Thoracic aorta (tissue), 2 donors: ENCODE results near the gene CXCL8. TPM values are rescaled to one million over a fixed set of nuclear protein-coding genes. Genes with fewer than 3 reads are reported as not detected.

Source experiments
- ATAC-seq: fragments of 150-250 bp; one replicate; pipeline ENCODE4 v1.8.0; 2017; ENCODE audit warnings: low read depth; ENCODE audit not compliant: insufficient number of reproducible peaks, low FRiP score
- DNase-seq: peaks from one replicate; pipeline ENCODE4 v3.0.0-alpha.2; 2020; ENCODE audit warnings: low spot score
- H3K27ac ChIP-seq, 2 donors: fragments of 200-600 bp; sonication (generic); 1 replicate in 1 of 2; 2 replicates in 1 of 2; pipeline ENCODE4 v1.5.1; 2016; ENCODE audit warnings: mild to moderate bottlenecking in 2 of 2, moderate library complexity in 2 of 2
- H3K27me3 ChIP-seq: fragments of 200-600 bp; sonication (generic); replicated peaks from 2 replicates; pipeline ENCODE4 v1.6.0; 2016; ENCODE audit warnings: mild to moderate bottlenecking; ENCODE audit not compliant: insufficient read depth
- H3K36me3 ChIP-seq: fragments of 200-600 bp; sonication (generic); one replicate; pipeline ENCODE4 v1.5.1; 2016
- H3K4me1 ChIP-seq, 2 donors: fragments of 200-600 bp; sonication (generic); 1 replicate in 1 of 2; 2 replicates in 1 of 2; pipeline versions ENCODE4 v1.5.1 to v1.6.0; 2016; ENCODE audit warnings: low read depth in 2 of 2, mild to moderate bottlenecking in 1 of 2; ENCODE audit not compliant: control insufficient read depth in 1 of 2
- H3K4me3 ChIP-seq: fragments of 200-600 bp; sonication (generic); 2 replicates; pipeline ENCODE4 v1.5.1; 2016; ENCODE audit warnings: mild to moderate bottlenecking
- H3K9me3 ChIP-seq: fragments of 200-600 bp; sonication (generic); 2 replicates; pipeline ENCODE4 v1.5.1; 2016
- CTCF ChIP-seq: fragments of 200-600 bp; sonication (generic); IDR thresholded peaks from one replicate; pipeline ENCODE4 v1.5.1; 2019; ENCODE audit warnings: antibody characterized with exemption
- total RNA-seq, 2 donors: library from RNA; depleted of rRNA; stranded (reverse); fragments of >200 nt; gene quantifications; one replicate each; pipeline versions ENCODE4 v1.1.0 to v1.2.3, GENCODE V29; 2016

The CXCL8 gene
- total RNA-seq, 2 donors from 2014 or later = 5.4 to 6.9 TPM

DNA sequence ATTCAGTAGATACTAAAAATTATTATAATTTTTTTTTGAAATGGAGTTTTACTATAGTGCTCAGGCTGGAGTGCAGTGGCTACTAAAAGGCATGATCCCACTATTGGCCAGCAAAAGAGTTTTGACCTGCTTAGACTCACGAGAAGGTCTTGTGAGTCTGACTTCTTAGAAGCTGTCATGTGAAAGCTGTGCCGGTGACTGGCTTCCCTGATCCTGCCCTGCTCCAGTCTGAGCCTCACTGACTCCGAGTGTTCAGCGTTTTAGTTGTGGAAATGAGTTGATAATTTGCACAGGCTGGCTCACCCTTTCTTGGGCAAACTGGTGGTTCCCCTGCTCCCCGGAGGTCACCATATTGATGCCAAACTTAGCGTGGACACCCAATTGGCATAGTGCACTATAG lies 16.4 kb upstream of the CXCL8 start:
- Histone ChIP-seq H3K4me3 (no peak overlapping the region), H3K9me3 (no peaks in the 10 kb centered on the region), H3K27ac (no peak overlapping the region), H3K27me3 (no peaks in the 10 kb centered on the region), H3K4me1 (peaks cover 0 to 6% of the 10 kb centered on the region in 2 donors), H3K36me3 (no peaks in the 10 kb centered on the region)
- no peak for DNase-seq
- no peak for TF ChIP-seq CTCF
- ATAC-seq = no peak

- no peaks in the 10 kb centered on the region for H3K9me3 ChIP-seq
- ATAC-seq (no peak), DNase-seq (no peak)
- no peak overlapping the region for H3K27ac ChIP-seq
- no peaks in the 10 kb centered on the region for H3K27me3 ChIP-seq
- peaks cover 0 to 13% of the 10 kb centered on the region in 2 donors for H3K4me1 ChIP-seq
- TF ChIP-seq CTCF = no peak
- no peaks in the 10 kb centered on the region for H3K36me3 ChIP-seq
- H3K4me3 ChIP-seq = no peak overlapping the region
Observed at GRCh38 chr4:73725510-73725909, 14.9 kb upstream of the CXCL8 start.

DNA sequence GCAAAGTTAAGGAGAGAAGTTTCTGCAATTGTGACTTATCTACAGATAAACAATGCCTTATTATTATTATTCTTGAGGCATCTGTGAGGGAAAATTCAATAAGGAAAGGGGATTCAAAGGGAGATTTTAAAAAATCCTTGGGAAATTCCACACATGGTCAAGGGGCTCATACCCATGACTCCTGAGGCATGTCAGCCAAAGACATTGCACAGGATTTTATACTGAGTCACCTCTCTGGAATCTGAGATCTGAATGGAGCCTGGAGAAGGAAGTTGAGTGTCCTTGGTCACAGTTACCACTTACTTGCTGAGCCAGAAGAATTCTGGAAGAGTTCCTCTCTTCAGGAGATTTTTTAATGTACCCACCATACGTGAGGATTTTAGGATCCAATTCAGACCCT lies 14.4 kb upstream of the CXCL8 start:
- Histone ChIP-seq H3K4me1 (peaks cover 0 to 13% of the 10 kb centered on the region in 2 donors), H3K27ac (no peak overlapping the region), H3K27me3 (no peaks in the 10 kb centered on the region), H3K9me3 (no peaks in the 10 kb centered on the region), H3K36me3 (no peaks in the 10 kb centered on the region), H3K4me3 (no peak overlapping the region)
- DNase-seq (no peak), ATAC-seq (peak; percentile 71)
- no peak for TF ChIP-seq CTCF

- H3K4me3 ChIP-seq = no peak overlapping the region
- DNase-seq (no peak), ATAC-seq (no peak)
- no peaks in the 10 kb centered on the region for H3K36me3 ChIP-seq
- no peak overlapping the region for H3K27ac ChIP-seq
- no peaks in the 10 kb centered on the region for H3K27me3 ChIP-seq
- no peaks in the 10 kb centered on the region for H3K9me3 ChIP-seq
- peaks cover 0 to 13% of the 10 kb centered on the region in 2 donors for H3K4me1 ChIP-seq
- no peak for TF ChIP-seq CTCF
Observed at GRCh38 chr4:73727685-73728084, 12.7 kb upstream of the CXCL8 start.

DNA sequence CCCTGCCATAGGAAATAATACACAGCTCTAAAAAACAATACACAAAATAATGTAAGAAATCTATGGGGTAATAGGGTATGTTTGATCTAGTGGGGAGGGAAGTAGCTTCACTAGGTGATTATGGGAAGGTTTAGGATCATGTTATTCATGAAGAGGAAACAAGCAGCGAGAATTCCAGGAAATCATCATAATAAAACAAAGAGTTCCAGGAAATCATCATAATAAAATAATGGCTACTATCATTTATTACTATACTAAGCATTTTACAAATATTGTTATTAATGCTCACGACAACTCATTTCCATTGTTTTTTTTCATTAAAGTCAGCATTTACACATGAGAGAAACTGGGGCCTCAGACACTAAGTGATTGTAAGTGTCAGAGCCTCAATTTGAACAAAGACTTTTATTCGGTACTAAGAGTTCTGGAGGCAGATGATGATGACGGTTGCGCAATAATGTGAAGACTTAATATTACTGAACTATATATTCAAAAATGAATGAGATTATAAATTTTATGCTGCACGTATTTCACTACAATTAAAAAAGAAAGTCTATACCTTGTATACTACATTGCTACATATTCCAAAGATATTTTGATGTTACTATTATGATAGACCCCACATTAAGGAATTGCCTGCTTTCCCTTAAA lies 12.2 kb upstream of the CXCL8 start:
- DNase-seq (no peak), ATAC-seq (no peak)

More for the DNA sequence above, 12.2 kb upstream of the CXCL8 start:
- Histone ChIP-seq H3K4me1 (peaks cover 0 to 13% of the 10 kb centered on the region in 2 donors), H3K4me3 (no peak overlapping the region), H3K27me3 (no peaks in the 10 kb centered on the region), H3K27ac (no peak overlapping the region), H3K36me3 (no peaks in the 10 kb centered on the region), H3K9me3 (no peaks in the 10 kb centered on the region)
- TF ChIP-seq CTCF = no peak
